Upper lobe of left lung (tissue), 6 donors: ENCODE data around the gene PILRA. TPM values are rescaled to one million over a fixed set of nuclear protein-coding genes. Genes with fewer than 3 reads are reported as not detected.

ENCODE experiments used
- ATAC-seq, 2 donors: fragments of 200-7000 bp; cut with Tn5 transposase; one replicate each; pipeline ENCODE4 v1.9.1; 2022; ENCODE audit warnings: mild to moderate bottlenecking in 2 of 2, moderate library complexity in 2 of 2; ENCODE audit not compliant: low FRiP score in 2 of 2
- DNase-seq, 2 donors: peaks; one replicate each; pipeline ENCODE4 v3.0.0-alpha.2; 2019 to 2020
- H3K27ac ChIP-seq, 4 donors: fragments of 200-600 bp; sonication (generic); one replicate each; pipeline ENCODE4 v1.5.1; 2016 to 2019
- H3K27me3 ChIP-seq, 4 donors: fragments of 200-600 bp; sonication (generic); one replicate each; pipeline ENCODE4 v1.5.1; 2017 to 2019
- H3K36me3 ChIP-seq, 4 donors: fragments of 200-600 bp; sonication (generic); one replicate each; pipeline ENCODE4 v1.5.1; 2016 to 2019
- H3K4me1 ChIP-seq, 4 donors: fragments of 200-600 bp; sonication (generic); one replicate each; pipeline ENCODE4 v1.5.1; 2018 to 2019
- H3K4me3 ChIP-seq, 4 donors: fragments of 200-600 bp; sonication (generic); one replicate each; pipeline ENCODE4 v1.5.1; 2017 to 2019; ENCODE audit warnings: mild to moderate bottlenecking in 2 of 4, moderate library complexity in 1 of 4
- H3K9me3 ChIP-seq, 4 donors: fragments of 200-600 bp; sonication (generic); one replicate each; pipeline ENCODE4 v1.5.1; 2018 to 2019
- EP300 ChIP-seq, 4 donors: sonication (generic); formaldehyde crosslinking; IDR thresholded peaks; one replicate each; pipeline ENCODE4 v1.5.1; 2017; ENCODE audit warnings: antibody characterized with exemption in 4 of 4, control low read depth in 2 of 4
- POLR2A ChIP-seq, 4 donors: fragments of 450-650 bp; IDR thresholded peaks; one replicate each; pipeline ENCODE4 v1.5.1; 2016 to 2017; ENCODE audit warnings: antibody characterized with exemption in 4 of 4, mild to moderate bottlenecking in 2 of 4
- POLR2AphosphoS5 ChIP-seq, 2 donors: sonication (generic); formaldehyde crosslinking; IDR thresholded peaks; one replicate each; pipeline ENCODE4 v1.5.1; 2017; ENCODE audit warnings: antibody characterized with exemption in 2 of 2
- WGBS, 2 donors: methylation state at CpG; one replicate each; pipeline ENCODE4 v1.1.5; 2017 to 2018; 5-methylcytosine and 5-hydroxymethylcytosine counted together
- total RNA-seq, 6 donors: library from RNA; depleted of rRNA in 4 of 6; stranded (reverse); fragments of >200 nt in 4 of 6; gene quantifications; one replicate each; pipeline versions ENCODE4 v1.1.0 to v1.2.1, GENCODE V29; 2016 to 2021
- TF ChIP-seq, protein P1 (sequence below), 6 experiments: fragments of 450-650 bp in 4 of 6; fragments of 200-600 bp in 2 of 6; sonication (generic) in 2 of 6; IDR thresholded peaks; one replicate each; pipeline ENCODE4 v1.5.1; 2016 to 2019; ENCODE audit warnings: antibody characterized with exemption in 6 of 6
- donor health status: DM: no; HTN: no; CAD: no; lungs with moderate emphysema.
- donor health status: DM: no; HTN: yes; CAD: no; lungs with severe emphysema.

Gene PILRA
- total RNA-seq, 6 donors from 2014 or later, result 15.2 to 52.4 (median 24.2) TPM

GRCh38 chr7:100425347-100425746 is 52.1 kb downstream of the PILRA start:
- no peak for ATAC-seq
- Histone ChIP-seq H3K27ac (no peak overlapping the region), H3K27me3 (no peaks in the 10 kb centered on the region), H3K4me1 (peaks cover 3 to 10% (median 5%) of the 10 kb centered on the region in 4 donors), H3K4me3 (no peak overlapping the region), H3K36me3 (no peaks in the 10 kb centered on the region), H3K9me3 (peaks cover 0 to 6% (median 0%) of the 10 kb centered on the region in 4 donors)
- DNase-seq, result no peak
- WGBS, 2 donors, result 71 to 83% methylated on average over 1 of the region's 1 CpG
- TF ChIP-seq POLR2A (IDR thresholded peaks at IDR 0.05) (no peak), EP300 (IDR thresholded peaks at IDR 0.05) (no peak)
- TF ChIP-seq, protein P1, sequence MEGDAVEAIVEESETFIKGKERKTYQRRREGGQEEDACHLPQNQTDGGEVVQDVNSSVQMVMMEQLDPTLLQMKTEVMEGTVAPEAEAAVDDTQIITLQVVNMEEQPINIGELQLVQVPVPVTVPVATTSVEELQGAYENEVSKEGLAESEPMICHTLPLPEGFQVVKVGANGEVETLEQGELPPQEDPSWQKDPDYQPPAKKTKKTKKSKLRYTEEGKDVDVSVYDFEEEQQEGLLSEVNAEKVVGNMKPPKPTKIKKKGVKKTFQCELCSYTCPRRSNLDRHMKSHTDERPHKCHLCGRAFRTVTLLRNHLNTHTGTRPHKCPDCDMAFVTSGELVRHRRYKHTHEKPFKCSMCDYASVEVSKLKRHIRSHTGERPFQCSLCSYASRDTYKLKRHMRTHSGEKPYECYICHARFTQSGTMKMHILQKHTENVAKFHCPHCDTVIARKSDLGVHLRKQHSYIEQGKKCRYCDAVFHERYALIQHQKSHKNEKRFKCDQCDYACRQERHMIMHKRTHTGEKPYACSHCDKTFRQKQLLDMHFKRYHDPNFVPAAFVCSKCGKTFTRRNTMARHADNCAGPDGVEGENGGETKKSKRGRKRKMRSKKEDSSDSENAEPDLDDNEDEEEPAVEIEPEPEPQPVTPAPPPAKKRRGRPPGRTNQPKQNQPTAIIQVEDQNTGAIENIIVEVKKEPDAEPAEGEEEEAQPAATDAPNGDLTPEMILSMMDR (IDR thresholded peaks at IDR 0.05), result no peak

DNA sequence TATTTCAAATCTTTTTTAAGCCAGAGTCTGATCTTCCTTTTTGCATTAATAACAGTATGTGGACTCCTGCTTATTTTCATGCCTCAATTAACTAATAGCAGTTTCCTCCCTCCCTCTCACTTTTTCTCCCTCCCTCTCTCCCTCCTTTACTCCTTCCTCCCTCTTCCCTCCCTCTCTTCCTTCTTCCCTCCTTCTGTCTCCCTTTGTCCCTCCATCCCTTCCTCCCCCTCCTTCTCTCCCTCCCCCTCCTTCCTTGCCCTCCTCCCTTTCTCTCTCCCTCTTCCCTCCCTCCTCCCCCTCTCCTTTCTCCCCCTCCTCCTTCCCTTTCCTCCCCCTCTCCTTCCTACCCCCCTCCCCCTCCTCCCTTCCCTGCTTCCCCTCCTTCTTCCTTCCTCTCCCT is 53.2 kb downstream of the PILRA start:
- peaks cover 15 to 22% (median 16%) of the 10 kb centered on the region in 4 donors for H3K4me1 ChIP-seq
- no peak overlapping the region for H3K4me3 ChIP-seq
- no peaks in the 10 kb centered on the region for H3K27me3 ChIP-seq
- H3K27ac ChIP-seq, result no peak overlapping the region
- peaks cover 0 to 6% (median 2%) of the 10 kb centered on the region in 4 donors for H3K36me3 ChIP-seq
- ATAC-seq, result no peak
- TF ChIP-seq POLR2AphosphoS5 (IDR thresholded peaks at IDR 0.05) (no peak), EP300 (IDR thresholded peaks at IDR 0.05) (no peak), POLR2A (IDR thresholded peaks at IDR 0.05) (no peak)
- TF ChIP-seq, protein P1 (IDR thresholded peaks at IDR 0.05), result no peak
- peaks cover 0 to 6% (median 0%) of the 10 kb centered on the region in 4 donors for H3K9me3 ChIP-seq
- no peak for DNase-seq

GRCh38 chr7:100427762-100428198 is 54.5 kb downstream of the PILRA start:
- no peak for ATAC-seq
- TF ChIP-seq EP300 (IDR thresholded peaks at IDR 0.05), result no peak
- no peak for TF ChIP-seq POLR2A (IDR thresholded peaks at IDR 0.05)
- TF ChIP-seq, protein P1 (IDR thresholded peaks at IDR 0.05), result no peak
- no peak for TF ChIP-seq POLR2AphosphoS5 (IDR thresholded peaks at IDR 0.05)
- Histone ChIP-seq H3K36me3 (peaks cover 0 to 11% (median 6%) of the 10 kb centered on the region in 4 donors), H3K9me3 (peaks cover 0 to 6% (median 0%) of the 10 kb centered on the region in 4 donors), H3K27ac (peak overlapping the region; percentile 98 to 100 (median 100)), H3K4me1 (peaks cover 23 to 35% (median 26%) of the 10 kb centered on the region in 4 donors), H3K4me3 (peak overlapping the region in 3 of 4 donors; percentile 89 to 94 (median 93)), H3K27me3 (no peaks in the 10 kb centered on the region)
- DNase-seq, result no peak
- WGBS, 2 donors, result 53 to 60% methylated on average over 14 to 16 of the region's 16 CpGs

DNA sequence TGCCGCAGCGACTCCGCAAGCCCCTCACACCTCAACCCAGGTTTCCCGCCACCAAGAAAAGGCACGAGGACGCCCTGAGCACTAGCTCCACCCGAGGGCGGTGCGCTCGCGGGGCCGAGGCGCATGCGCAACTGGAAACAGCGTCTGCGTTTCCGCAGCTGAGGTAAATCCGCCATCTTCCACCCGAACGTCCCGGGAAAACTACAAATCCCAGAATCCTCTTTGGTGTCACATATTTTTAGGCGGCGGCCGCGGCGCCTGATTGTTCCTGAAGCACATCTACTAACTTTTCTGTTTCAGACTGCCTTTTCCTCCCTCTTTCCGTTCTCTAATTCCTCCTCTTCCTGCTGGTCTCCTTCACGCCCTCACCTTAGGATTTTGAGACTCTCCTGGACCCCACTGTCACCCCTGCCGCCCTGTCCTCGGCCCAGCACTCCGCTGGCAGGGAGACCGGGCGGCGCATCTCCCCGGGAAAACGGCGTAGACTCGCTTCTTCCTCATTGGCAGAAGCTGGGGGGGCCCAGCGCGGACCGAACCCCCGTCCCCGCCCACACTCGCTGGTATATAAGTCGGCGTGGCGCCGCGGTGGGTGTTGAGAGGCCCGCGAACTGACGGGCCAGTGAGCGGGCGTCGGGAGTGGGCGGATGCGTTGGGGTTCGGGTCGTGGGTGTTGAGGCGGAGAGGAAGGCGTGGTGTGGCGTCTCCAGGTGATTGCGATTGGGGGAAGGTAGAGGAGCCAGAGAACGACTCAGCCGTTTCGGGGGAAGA is 55.1 kb downstream of the PILRA start, which contains the start of gene ZCWPW1:
Gene ZCWPW1, minus strand, starts transcription at position 505 of the 768 bp plus-strand sequence. CDS start 8,054 bp downstream, outside the sequence.
- peak; percentile 96 to 99 for DNase-seq
- peak; percentile 87 to 93 for ATAC-seq
- WGBS, 2 donors, result 0% methylated on average over 46 to 60 of the region's 66 CpGs
- Histone ChIP-seq H3K4me3 (peak within 1 kb of the TSS; percentile 61 to 94 (median 91)), H3K4me1 (peaks cover 23 to 41% (median 26%) of the 10 kb centered on the region in 4 donors), H3K36me3 (peaks cover 0 to 17% (median 12%) of the 10 kb centered on the region in 4 donors), H3K27me3 (no peaks in the 10 kb centered on the region), H3K9me3 (peaks cover 0 to 6% (median 0%) of the 10 kb centered on the region in 4 donors), H3K27ac (peak within 1 kb of the TSS; percentile 98 to 100 (median 100))
- TF ChIP-seq EP300 (IDR thresholded peaks at IDR 0.05), result peak in 1 of 4 donors; percentile 66
- peak; percentile 87 to 100 (median 99) for TF ChIP-seq POLR2A (IDR thresholded peaks at IDR 0.05)
- TF ChIP-seq, protein P1 (IDR thresholded peaks at IDR 0.05), result peak in 3 of 6 experiments; percentile 4 to 11 (median 10)
- peak; percentile 99 for TF ChIP-seq POLR2AphosphoS5 (IDR thresholded peaks at IDR 0.05)
